Measurements from ENCODE around the gene KRTAP4-9.

- TF ChIP-seq NR2C2 (CRISPR knock-in tag; IDR thresholded peaks at IDR 0.05; ENCODE audit: borderline replicate concordance) (no peak), TBX2 (CRISPR knock-in tag; IDR thresholded peaks at IDR 0.05; ENCODE audit: borderline replicate concordance) (no peak), PRDM4 (CRISPR knock-in tag; IDR thresholded peaks at IDR 0.05; ENCODE audit: borderline replicate concordance) (no peak), HMGXB4 (CRISPR knock-in tag; IDR thresholded peaks at IDR 0.05; ENCODE audit: borderline replicate concordance in 1 of 2, low read depth in 1 of 2) (no peak)
- TF ChIP-seq, protein P1, sequence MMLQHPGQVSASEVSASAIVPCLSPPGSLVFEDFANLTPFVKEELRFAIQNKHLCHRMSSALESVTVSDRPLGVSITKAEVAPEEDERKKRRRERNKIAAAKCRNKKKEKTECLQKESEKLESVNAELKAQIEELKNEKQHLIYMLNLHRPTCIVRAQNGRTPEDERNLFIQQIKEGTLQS (CRISPR knock-in tag; IDR thresholded peaks at IDR 0.05) = no peak
- TF ChIP-seq, protein P2, sequence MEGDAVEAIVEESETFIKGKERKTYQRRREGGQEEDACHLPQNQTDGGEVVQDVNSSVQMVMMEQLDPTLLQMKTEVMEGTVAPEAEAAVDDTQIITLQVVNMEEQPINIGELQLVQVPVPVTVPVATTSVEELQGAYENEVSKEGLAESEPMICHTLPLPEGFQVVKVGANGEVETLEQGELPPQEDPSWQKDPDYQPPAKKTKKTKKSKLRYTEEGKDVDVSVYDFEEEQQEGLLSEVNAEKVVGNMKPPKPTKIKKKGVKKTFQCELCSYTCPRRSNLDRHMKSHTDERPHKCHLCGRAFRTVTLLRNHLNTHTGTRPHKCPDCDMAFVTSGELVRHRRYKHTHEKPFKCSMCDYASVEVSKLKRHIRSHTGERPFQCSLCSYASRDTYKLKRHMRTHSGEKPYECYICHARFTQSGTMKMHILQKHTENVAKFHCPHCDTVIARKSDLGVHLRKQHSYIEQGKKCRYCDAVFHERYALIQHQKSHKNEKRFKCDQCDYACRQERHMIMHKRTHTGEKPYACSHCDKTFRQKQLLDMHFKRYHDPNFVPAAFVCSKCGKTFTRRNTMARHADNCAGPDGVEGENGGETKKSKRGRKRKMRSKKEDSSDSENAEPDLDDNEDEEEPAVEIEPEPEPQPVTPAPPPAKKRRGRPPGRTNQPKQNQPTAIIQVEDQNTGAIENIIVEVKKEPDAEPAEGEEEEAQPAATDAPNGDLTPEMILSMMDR (CRISPR knock-in tag; IDR thresholded peaks at IDR 0.05) = no peak
These were observed 44.8 kb downstream of the KRTAP4-9 start for GRCh38 chr17:41150026-41150425.

Measured in HepG2 (cell line).